IPS-18c (cell line): ENCODE measurements around the gene NTSR1.

Source experiments
- H3K4me3 ChIP-seq: 2 replicates; pipeline ENCODE4 v1.7.0; 2013; ENCODE audit warnings: low read depth, mild to moderate bottlenecking, low read length, moderate library complexity; ENCODE audit not compliant: insufficient read depth
- H3K9me3 ChIP-seq: one replicate; pipeline ENCODE4 v1.6.1; 2013; ENCODE audit warnings: mild to moderate bottlenecking, low read length, moderate library complexity; ENCODE audit not compliant: control insufficient read depth, insufficient read depth

Gene NTSR1

GRCh38 chr20:62738025-62738881 is 29.6 kb downstream of the NTSR1 start:
- no peak overlapping the region for H3K4me3 ChIP-seq
- no peaks in the 10 kb centered on the region for H3K9me3 ChIP-seq

GRCh38 chr20:62739067-62739466 is 30.4 kb downstream of the NTSR1 start:
- Histone ChIP-seq H3K9me3 (no peaks in the 10 kb centered on the region), H3K4me3 (no peak overlapping the region)

GRCh38 chr20:62739581-62740285 is 31.1 kb downstream of the NTSR1 start:
- no peak overlapping the region for H3K4me3 ChIP-seq
- H3K9me3 ChIP-seq: no peaks in the 10 kb centered on the region

GRCh38 chr20:62740286-62741141 is 31.9 kb downstream of the NTSR1 start:
- no peaks in the 10 kb centered on the region for H3K9me3 ChIP-seq
- H3K4me3 ChIP-seq: no peak overlapping the region

GRCh38 chr20:62741191-62741691 is 32.6 kb downstream of the NTSR1 start:
- Histone ChIP-seq H3K9me3 (no peaks in the 10 kb centered on the region), H3K4me3 (no peak overlapping the region)

GRCh38 chr20:62741701-62742491 is 33.3 kb downstream of the NTSR1 start:
- Histone ChIP-seq H3K4me3 (no peak overlapping the region), H3K9me3 (no peaks in the 10 kb centered on the region)

- Histone ChIP-seq H3K9me3 (no peaks in the 10 kb centered on the region), H3K4me3 (no peak overlapping the region)
Observed at GRCh38 chr20:62742550-62742949, 33.9 kb downstream of the NTSR1 start.

- H3K9me3 ChIP-seq: no peaks in the 10 kb centered on the region
- no peak overlapping the region for H3K4me3 ChIP-seq
Observed at GRCh38 chr20:62742979-62743776, 34.5 kb downstream of the NTSR1 start.

- Histone ChIP-seq H3K4me3 (no peak overlapping the region), H3K9me3 (no peaks in the 10 kb centered on the region)
Observed at GRCh38 chr20:62743777-62744317, 35.2 kb downstream of the NTSR1 start.

- Histone ChIP-seq H3K9me3 (no peaks in the 10 kb centered on the region), H3K4me3 (no peak overlapping the region)
Observed at GRCh38 chr20:62744741-62745191, 36.1 kb downstream of the NTSR1 start.

- H3K4me3 ChIP-seq: no peak overlapping the region
- no peaks in the 10 kb centered on the region for H3K9me3 ChIP-seq
Observed at GRCh38 chr20:62745279-62745951, 36.8 kb downstream of the NTSR1 start.

GRCh38 chr20:62745952-62746288 is 37.3 kb downstream of the NTSR1 start:
- H3K4me3 ChIP-seq: no peak overlapping the region
- no peaks in the 10 kb centered on the region for H3K9me3 ChIP-seq

GRCh38 chr20:62748311-62748710 is 39.7 kb downstream of the NTSR1 start:
- Histone ChIP-seq H3K9me3 (no peaks in the 10 kb centered on the region), H3K4me3 (no peak overlapping the region)

GRCh38 chr20:62749851-62750445 is 41.3 kb downstream of the NTSR1 start:
- H3K4me3 ChIP-seq: no peak overlapping the region
- H3K9me3 ChIP-seq: no peaks in the 10 kb centered on the region

- Histone ChIP-seq H3K4me3 (no peak overlapping the region), H3K9me3 (no peaks in the 10 kb centered on the region)
Observed at GRCh38 chr20:62751551-62752150, 43.0 kb downstream of the NTSR1 start.
